ENCODE results near the gene ORC3. TPM values are rescaled to one million over a fixed set of nuclear protein-coding genes. Genes with fewer than 3 reads are reported as not detected.

ORC3 gene
- total RNA-seq (17.8 TPM), polyA plus RNA-seq (10 to 100 TPM; 32.2 to 49.3 (median 40.3) TPM)

DNA sequence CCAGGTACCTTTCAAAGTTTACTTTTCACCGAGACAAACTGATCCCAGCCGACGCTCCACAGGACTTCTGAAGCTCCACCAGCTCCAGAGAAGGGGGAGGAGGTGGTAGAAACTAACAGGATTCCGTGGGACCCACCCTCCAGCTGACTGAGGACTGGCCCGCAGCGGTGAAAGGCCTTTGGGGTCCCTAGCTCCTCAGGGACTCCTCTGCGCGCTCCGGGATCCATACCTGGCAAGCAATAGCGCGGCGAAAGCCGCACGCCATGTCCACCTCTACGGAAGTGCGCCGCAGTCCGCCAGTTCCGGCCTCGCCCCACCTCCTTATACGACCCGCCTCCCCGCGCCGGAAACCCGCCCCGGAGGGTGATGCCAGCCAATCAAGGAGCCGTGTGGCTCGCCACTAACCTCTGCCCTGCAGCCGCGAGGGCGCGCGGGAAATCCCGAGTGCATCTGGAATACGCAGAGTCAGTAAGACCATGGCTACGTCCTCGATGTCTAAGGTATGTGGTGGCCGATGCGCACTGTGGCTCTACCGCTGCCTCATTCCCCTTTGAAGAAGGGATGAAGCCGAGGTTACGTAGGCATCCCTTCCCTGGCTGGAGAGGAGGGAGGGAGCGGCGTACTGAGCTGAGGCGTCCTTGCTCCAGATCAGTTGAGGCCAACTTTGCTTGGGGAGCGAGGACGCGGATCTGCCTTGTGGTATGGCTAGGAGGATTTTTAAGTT lies at the start of gene ORC3, which contains the start of gene RARS2:
ORC3 (plus strand) TSS at position 443 of the 724 bp plus-strand sequence; CDS start at position 477, 34 bp downstream.
RARS2 (minus strand) TSS at position 295 of the 724 bp plus-strand sequence; CDS start at position 265, 30 bp downstream.
- peaks cover 0 to 2% (median 0%) of the 10 kb centered on the region in 7 donors for H3K9me3 Mint-ChIP-seq
- H3K4me1 ChIP-seq (ENCODE audit: control insufficient read depth, insufficient read depth, low read length, poor library complexity, severe bottlenecking) = peaks cover 51% of the 10 kb centered on the region
- H3K27me3 Mint-ChIP-seq = no peaks in the 10 kb centered on the region
- peak within 1 kb of the TSS; percentile 86 to 99 (median 97) for H3K27ac Mint-ChIP-seq
- H3K4me3 Mint-ChIP-seq = peak within 1 kb of the TSS; percentile 93 to 99 (median 96)
- H3K36me3 Mint-ChIP-seq = peaks cover 15% of the 10 kb centered on the region
- H3K27me3 ChIP-seq (ENCODE audit: control insufficient read depth, insufficient read depth, low read length) = no peaks in the 10 kb centered on the region
- DNase-seq = peak; percentile 92 to 96 (median 94)
- no peaks in the 10 kb centered on the region for H3K9me3 ChIP-seq (ENCODE audit: control insufficient read depth in 2 of 2, low read length in 2 of 2)
- peak within 1 kb of the TSS; percentile 89 for H3K27ac ChIP-seq (ENCODE audit: insufficient read depth, low read length, poor library complexity, severe bottlenecking)
- H3K4me1 Mint-ChIP-seq = peaks cover 32 to 88% (median 65%) of the 10 kb centered on the region in 4 donors
- H3K36me3 ChIP-seq (ENCODE audit: control insufficient read depth, insufficient read depth, low read length) = peaks cover 16% of the 10 kb centered on the region
- peak within 1 kb of the TSS; percentile 99 for H3K4me3 ChIP-seq (ENCODE audit: low read depth, low read length)
- peak; percentile 100 for ATAC-seq (ENCODE audit: low read depth in 2 of 2)

DNA sequence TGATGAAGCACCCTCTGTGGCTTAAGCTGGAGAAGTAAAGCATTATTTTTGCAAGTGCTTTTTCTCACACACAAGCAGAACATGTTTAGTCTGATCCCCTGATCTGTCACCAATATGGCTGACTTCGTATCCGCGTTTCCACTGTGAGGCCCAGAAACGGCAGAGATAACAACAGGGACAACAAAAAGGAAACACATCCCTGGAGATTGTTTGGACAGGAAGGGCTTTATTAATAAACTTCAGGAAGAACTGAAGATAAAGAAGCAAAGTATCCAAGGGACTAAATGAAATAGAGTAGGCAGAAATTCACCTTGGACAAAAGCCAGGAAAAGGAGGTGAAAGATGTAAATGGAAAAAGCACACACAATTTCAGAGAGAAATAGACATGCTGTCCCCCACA lies 49.4 kb upstream of the ORC3 start:
- peaks cover 58% of the 10 kb centered on the region for H3K36me3 ChIP-seq (ENCODE audit: control insufficient read depth, insufficient read depth, low read length)

DNA sequence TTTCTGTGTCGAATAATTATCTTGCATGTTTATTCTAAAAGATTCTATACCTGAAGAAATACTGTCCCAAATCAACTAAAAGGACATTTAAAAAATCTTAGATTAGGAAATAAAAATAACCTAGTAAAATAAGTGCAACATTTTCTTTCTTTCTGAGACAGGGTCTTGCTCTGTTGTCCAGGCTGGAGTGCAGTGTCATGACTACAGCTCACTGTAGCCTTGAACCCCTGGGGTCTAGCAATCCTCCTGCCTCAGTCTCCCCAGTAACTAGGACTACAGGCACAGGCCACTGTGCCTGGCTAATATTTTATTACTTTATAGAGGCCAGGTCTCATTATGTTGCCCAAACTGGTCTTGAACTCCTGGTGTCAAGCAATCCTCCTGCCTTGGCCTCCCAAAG lies 48.9 kb upstream of the ORC3 start:
- Histone ChIP-seq H3K27me3 (ENCODE audit: control insufficient read depth, insufficient read depth, low read length) (no peaks in the 10 kb centered on the region), H3K27ac (ENCODE audit: insufficient read depth, low read length, poor library complexity, severe bottlenecking) (no peak overlapping the region), H3K4me3 (ENCODE audit: low read depth, low read length) (no peak overlapping the region), H3K36me3 (ENCODE audit: control insufficient read depth, insufficient read depth, low read length) (peaks cover 62% of the 10 kb centered on the region), H3K4me1 (ENCODE audit: control insufficient read depth, insufficient read depth, low read length, poor library complexity, severe bottlenecking) (no peaks in the 10 kb centered on the region), H3K9me3 (ENCODE audit: control insufficient read depth in 2 of 2, low read length in 2 of 2) (peaks cover 10 to 17% of the 10 kb centered on the region in 2 experiments)
- Mint-ChIP-seq H3K36me3 (peaks cover 52% of the 10 kb centered on the region), H3K27me3 (no peaks in the 10 kb centered on the region), H3K27ac (no peak overlapping the region), H3K9me3 (peaks cover 0 to 11% (median 2%) of the 10 kb centered on the region in 7 donors), H3K4me1 (peaks cover 0 to 6% (median 1%) of the 10 kb centered on the region in 4 donors), H3K4me3 (no peak overlapping the region)
- no peak for DNase-seq
- no peak for ATAC-seq (ENCODE audit: low read depth in 2 of 2)

More for the DNA sequence above, 49.4 kb upstream of the ORC3 start:
- Histone ChIP-seq H3K9me3 (ENCODE audit: control insufficient read depth in 2 of 2, low read length in 2 of 2) (peaks cover 10 to 17% of the 10 kb centered on the region in 2 experiments), H3K4me3 (ENCODE audit: low read depth, low read length) (no peak overlapping the region), H3K4me1 (ENCODE audit: control insufficient read depth, insufficient read depth, low read length, poor library complexity, severe bottlenecking) (no peaks in the 10 kb centered on the region), H3K27ac (ENCODE audit: insufficient read depth, low read length, poor library complexity, severe bottlenecking) (no peak overlapping the region), H3K27me3 (ENCODE audit: control insufficient read depth, insufficient read depth, low read length) (no peaks in the 10 kb centered on the region)
- Mint-ChIP-seq H3K4me3 (no peak overlapping the region), H3K4me1 (peaks cover 0 to 6% (median 1%) of the 10 kb centered on the region in 4 donors), H3K27me3 (no peaks in the 10 kb centered on the region), H3K36me3 (peaks cover 46% of the 10 kb centered on the region), H3K9me3 (peaks cover 0 to 11% (median 2%) of the 10 kb centered on the region in 7 donors), H3K27ac (no peak overlapping the region)
- DNase-seq (no peak), ATAC-seq (ENCODE audit: low read depth in 2 of 2) (no peak)

GRCh38 chr6:87541744-87542143 lies 48.2 kb upstream of the ORC3 start:
- ATAC-seq (ENCODE audit: low read depth in 2 of 2) = no peak
- no peak overlapping the region for H3K27ac Mint-ChIP-seq

GRCh38 chr6:87543696-87544473 lies 46.0 kb upstream of the ORC3 start:
- Histone ChIP-seq H3K9me3 (ENCODE audit: control insufficient read depth in 2 of 2, low read length in 2 of 2) (peaks cover 10 to 17% of the 10 kb centered on the region in 2 experiments), H3K4me3 (ENCODE audit: low read depth, low read length) (no peak overlapping the region), H3K27ac (ENCODE audit: insufficient read depth, low read length, poor library complexity, severe bottlenecking) (no peak overlapping the region), H3K4me1 (ENCODE audit: control insufficient read depth, insufficient read depth, low read length, poor library complexity, severe bottlenecking) (no peaks in the 10 kb centered on the region), H3K27me3 (ENCODE audit: control insufficient read depth, insufficient read depth, low read length) (no peaks in the 10 kb centered on the region), H3K36me3 (ENCODE audit: control insufficient read depth, insufficient read depth, low read length) (peaks cover 79% of the 10 kb centered on the region)
- DNase-seq (peak in 1 of 3 donors; percentile 2), ATAC-seq (ENCODE audit: low read depth in 2 of 2) (no peak)
- Mint-ChIP-seq H3K27ac (peak overlapping the region in 1 of 3 donors; percentile 5), H3K27me3 (no peaks in the 10 kb centered on the region), H3K4me3 (no peak overlapping the region), H3K9me3 (peaks cover 0 to 11% (median 2%) of the 10 kb centered on the region in 7 donors), H3K36me3 (peaks cover 52% of the 10 kb centered on the region), H3K4me1 (peaks cover 0 to 4% (median 0%) of the 10 kb centered on the region in 4 donors)

More at GRCh38 chr6:87541744-87542143, 48.2 kb upstream of the ORC3 start:
- no peak for DNase-seq
- H3K27ac ChIP-seq (ENCODE audit: insufficient read depth, low read length, poor library complexity, severe bottlenecking) = no peak overlapping the region
- no peaks in the 10 kb centered on the region for H3K27me3 ChIP-seq (ENCODE audit: control insufficient read depth, insufficient read depth, low read length)
- Mint-ChIP-seq H3K36me3 (peaks cover 55% of the 10 kb centered on the region), H3K9me3 (peaks cover 0 to 11% (median 2%) of the 10 kb centered on the region in 7 donors), H3K4me3 (no peak overlapping the region), H3K4me1 (peaks cover 0 to 6% (median 1%) of the 10 kb centered on the region in 4 donors), H3K27me3 (no peaks in the 10 kb centered on the region)
- no peak overlapping the region for H3K4me3 ChIP-seq (ENCODE audit: low read depth, low read length)
- H3K9me3 ChIP-seq (ENCODE audit: control insufficient read depth in 2 of 2, low read length in 2 of 2) = peaks cover 10 to 17% of the 10 kb centered on the region in 2 experiments
- no peaks in the 10 kb centered on the region for H3K4me1 ChIP-seq (ENCODE audit: control insufficient read depth, insufficient read depth, low read length, poor library complexity, severe bottlenecking)
- H3K36me3 ChIP-seq (ENCODE audit: control insufficient read depth, insufficient read depth, low read length) = peaks cover 69% of the 10 kb centered on the region

DNA sequence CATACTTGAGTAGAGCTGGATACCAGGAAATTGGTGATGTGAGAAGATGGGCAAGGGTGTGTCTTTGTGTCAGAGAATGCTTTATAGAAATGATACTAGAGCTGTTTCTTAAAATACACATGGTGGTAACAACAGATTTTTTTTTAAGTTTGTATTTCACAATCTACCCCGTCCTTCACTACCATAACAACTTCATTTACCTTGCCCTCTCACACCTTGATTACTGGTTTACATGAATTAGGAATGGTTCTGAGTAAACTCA lies 45.5 kb upstream of the ORC3 start:
- Mint-ChIP-seq H3K4me1 (peaks cover 0 to 4% (median under 1%) of the 10 kb centered on the region in 4 donors), H3K27me3 (no peaks in the 10 kb centered on the region), H3K36me3 (peaks cover 49% of the 10 kb centered on the region), H3K27ac (peak overlapping the region in 2 of 3 donors; percentile 5 to 25), H3K4me3 (no peak overlapping the region), H3K9me3 (peaks cover 0 to 8% (median under 1%) of the 10 kb centered on the region in 7 donors)
- H3K27me3 ChIP-seq (ENCODE audit: control insufficient read depth, insufficient read depth, low read length) = no peaks in the 10 kb centered on the region
- DNase-seq (no peak), ATAC-seq (ENCODE audit: low read depth in 2 of 2) (no peak)
- H3K36me3 ChIP-seq (ENCODE audit: control insufficient read depth, insufficient read depth, low read length) = peaks cover 79% of the 10 kb centered on the region
- H3K4me1 ChIP-seq (ENCODE audit: control insufficient read depth, insufficient read depth, low read length, poor library complexity, severe bottlenecking) = no peaks in the 10 kb centered on the region
- H3K4me3 ChIP-seq (ENCODE audit: low read depth, low read length) = no peak overlapping the region
- no peak overlapping the region for H3K27ac ChIP-seq (ENCODE audit: insufficient read depth, low read length, poor library complexity, severe bottlenecking)
- H3K9me3 ChIP-seq (ENCODE audit: control insufficient read depth in 2 of 2, low read length in 2 of 2) = peaks cover 10 to 13% of the 10 kb centered on the region in 2 experiments

- no peaks in the 10 kb centered on the region for H3K27me3 Mint-ChIP-seq
- Histone ChIP-seq H3K36me3 (ENCODE audit: control insufficient read depth, insufficient read depth, low read length) (peaks cover 74% of the 10 kb centered on the region), H3K9me3 (ENCODE audit: control insufficient read depth in 2 of 2, low read length in 2 of 2) (no peaks in the 10 kb centered on the region), H3K4me3 (ENCODE audit: low read depth, low read length) (no peak overlapping the region), H3K4me1 (ENCODE audit: control insufficient read depth, insufficient read depth, low read length, poor library complexity, severe bottlenecking) (no peaks in the 10 kb centered on the region), H3K27ac (ENCODE audit: insufficient read depth, low read length, poor library complexity, severe bottlenecking) (no peak overlapping the region), H3K27me3 (ENCODE audit: control insufficient read depth, insufficient read depth, low read length) (no peaks in the 10 kb centered on the region)
- no peak overlapping the region for H3K4me3 Mint-ChIP-seq
- no peak overlapping the region for H3K27ac Mint-ChIP-seq
- DNase-seq (no peak), ATAC-seq (ENCODE audit: low read depth in 2 of 2) (no peak)
- peaks cover 41% of the 10 kb centered on the region for H3K36me3 Mint-ChIP-seq
- no peaks in the 10 kb centered on the region for H3K9me3 Mint-ChIP-seq
- H3K4me1 Mint-ChIP-seq = peaks cover 7 to 29% (median 11%) of the 10 kb centered on the region in 4 donors
Measured at GRCh38 chr6:87551799-87552198, 38.1 kb upstream of the ORC3 start.

Measured in CD4-positive, CD25-positive, alpha-beta regulatory T cell (primary cell).